Loucy (cell line): ENCODE measurements around the gene ASXL1.
"Not testable (repeated sequence)": the region's sequence is repeated elsewhere in the genome, so short reads cannot be mapped to it uniquely, and the experiment has no call there.

ENCODE experiments used
- H2AFZ ChIP-seq: fragments of 200-600 bp; sonication (generic); 2 replicates; pipeline ENCODE4 v1.6.0; 2016; ENCODE audit warnings: antibody characterized with exemption, mild to moderate bottlenecking, low read length, moderate library complexity
- H3F3A ChIP-seq: fragments of 200-600 bp; 2 replicates; pipeline ENCODE4 v1.6.0; 2016; ENCODE audit warnings: antibody characterized with exemption, low read depth, mild to moderate bottlenecking
- H3K27me3 ChIP-seq: fragments of 200-600 bp; sonication (generic); 2 replicates; pipeline ENCODE4 v1.6.1; 2014; ENCODE audit warnings: low read length, mild to moderate bottlenecking; ENCODE audit not compliant: insufficient read depth, poor library complexity, severe bottlenecking
- H3K36me3 ChIP-seq: fragments of 200-600 bp; sonication (generic); 2 replicates; pipeline ENCODE4 v1.6.1; 2016; ENCODE audit warnings: low read length; ENCODE audit not compliant: insufficient read depth
- H3K4me1 ChIP-seq: fragments of 200-600 bp; sonication (generic); 2 replicates; pipeline ENCODE4 v1.5.1; 2014; ENCODE audit warnings: low read length, mild to moderate bottlenecking; ENCODE audit not compliant: insufficient read depth, poor library complexity, severe bottlenecking
- H3K4me2 ChIP-seq: fragments of 200-600 bp; sonication (generic); 2 replicates; pipeline ENCODE4 v1.6.0; 2014; ENCODE audit warnings: antibody characterized with exemption, low read length, low read depth, mild to moderate bottlenecking; ENCODE audit not compliant: poor library complexity, severe bottlenecking
- H3K4me3 ChIP-seq: fragments of 200-600 bp; sonication (generic); 2 replicates; pipeline ENCODE4 v1.5.1; 2014; ENCODE audit warnings: low read length, mild to moderate bottlenecking, mixed read lengths; ENCODE audit not compliant: poor library complexity, severe bottlenecking
- H3K79me2 ChIP-seq: fragments of 200-600 bp; sonication (generic); 2 replicates; pipeline ENCODE4 v1.6.1; 2014; ENCODE audit warnings: low read length; ENCODE audit not compliant: insufficient read depth
- H3K9ac ChIP-seq: fragments of 200-600 bp; sonication (generic); 2 replicates; pipeline ENCODE4 v1.6.0; 2014; ENCODE audit warnings: mild to moderate bottlenecking, low read depth, low read length, moderate library complexity; ENCODE audit not compliant: poor library complexity, severe bottlenecking
- H3K9me2 ChIP-seq: fragments of 200-600 bp; sonication (generic); replicated peaks from 2 replicates; pipeline ENCODE4 v1.6.1; 2016; ENCODE audit warnings: low read depth, low read length, mixed read lengths
- H3K9me3 ChIP-seq: fragments of 200-600 bp; sonication (generic); 2 replicates; pipeline ENCODE4 v1.6.1; 2014; ENCODE audit warnings: mild to moderate bottlenecking, antibody characterized with exemption, low read length, low read depth; ENCODE audit not compliant: insufficient read depth
- H4K20me1 ChIP-seq: fragments of 200-600 bp; sonication (generic); 2 replicates; pipeline ENCODE4 v1.6.0; 2014; ENCODE audit warnings: antibody characterized with exemption, low read length, mild to moderate bottlenecking; ENCODE audit not compliant: insufficient read depth, poor library complexity, severe bottlenecking
- EZH2phosphoT487 ChIP-seq: fragments of 200-600 bp; IDR thresholded peaks from 2 replicates; pipeline ENCODE4 v1.6.1; 2018; ENCODE audit warnings: antibody characterized with exemption, mild to moderate bottlenecking, moderate library complexity, borderline replicate concordance
- TF ChIP-seq, protein P1 (sequence below): fragments of 200-600 bp; sonication (generic); conservative IDR thresholded peaks from 2 replicates; pipeline ENCODE4 v1.5.1; 2014; ENCODE audit warnings: mild to moderate bottlenecking, antibody characterized with exemption, low read length

Gene ASXL1

GRCh38 chr20:32337937-32338661 lies 20.0 kb upstream of the ASXL1 start:
- H3F3A ChIP-seq, result no peaks in the 10 kb centered on the region
- no peak overlapping the region for H3K9ac ChIP-seq
- no peaks in the 10 kb centered on the region for H3K79me2 ChIP-seq
- no peaks in the 10 kb centered on the region for H3K36me3 ChIP-seq
- no peaks in the 10 kb centered on the region for H4K20me1 ChIP-seq
- no peaks in the 10 kb centered on the region for H3K9me2 ChIP-seq
- no peak for TF ChIP-seq EZH2phosphoT487
- TF ChIP-seq, protein P1, sequence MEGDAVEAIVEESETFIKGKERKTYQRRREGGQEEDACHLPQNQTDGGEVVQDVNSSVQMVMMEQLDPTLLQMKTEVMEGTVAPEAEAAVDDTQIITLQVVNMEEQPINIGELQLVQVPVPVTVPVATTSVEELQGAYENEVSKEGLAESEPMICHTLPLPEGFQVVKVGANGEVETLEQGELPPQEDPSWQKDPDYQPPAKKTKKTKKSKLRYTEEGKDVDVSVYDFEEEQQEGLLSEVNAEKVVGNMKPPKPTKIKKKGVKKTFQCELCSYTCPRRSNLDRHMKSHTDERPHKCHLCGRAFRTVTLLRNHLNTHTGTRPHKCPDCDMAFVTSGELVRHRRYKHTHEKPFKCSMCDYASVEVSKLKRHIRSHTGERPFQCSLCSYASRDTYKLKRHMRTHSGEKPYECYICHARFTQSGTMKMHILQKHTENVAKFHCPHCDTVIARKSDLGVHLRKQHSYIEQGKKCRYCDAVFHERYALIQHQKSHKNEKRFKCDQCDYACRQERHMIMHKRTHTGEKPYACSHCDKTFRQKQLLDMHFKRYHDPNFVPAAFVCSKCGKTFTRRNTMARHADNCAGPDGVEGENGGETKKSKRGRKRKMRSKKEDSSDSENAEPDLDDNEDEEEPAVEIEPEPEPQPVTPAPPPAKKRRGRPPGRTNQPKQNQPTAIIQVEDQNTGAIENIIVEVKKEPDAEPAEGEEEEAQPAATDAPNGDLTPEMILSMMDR, result no peak
- no peaks in the 10 kb centered on the region for H3K9me3 ChIP-seq
- H2AFZ ChIP-seq, result no peak overlapping the region
- H3K4me1 ChIP-seq, result peaks cover 4% of the 10 kb centered on the region
- no peak overlapping the region for H3K4me2 ChIP-seq
- H3K4me3 ChIP-seq, result no peak overlapping the region
- H3K27me3 ChIP-seq, result no peaks in the 10 kb centered on the region

- Histone ChIP-seq H3K4me2 (no peak overlapping the region), H3K4me3 (no peak overlapping the region), H3K9me3 (no peaks in the 10 kb centered on the region), H3K27me3 (no peaks in the 10 kb centered on the region), H4K20me1 (no peaks in the 10 kb centered on the region), H3K4me1 (peaks cover 4% of the 10 kb centered on the region), H3F3A (no peaks in the 10 kb centered on the region), H3K9ac (no peak overlapping the region), H2AFZ (no peak overlapping the region), H3K79me2 (no peaks in the 10 kb centered on the region), H3K36me3 (no peaks in the 10 kb centered on the region), H3K9me2 (no peaks in the 10 kb centered on the region)
- TF ChIP-seq, protein P1, result no peak
- TF ChIP-seq EZH2phosphoT487, result no peak
Measured at GRCh38 chr20:32338665-32339064, 19.5 kb upstream of the ASXL1 start.

DNA sequence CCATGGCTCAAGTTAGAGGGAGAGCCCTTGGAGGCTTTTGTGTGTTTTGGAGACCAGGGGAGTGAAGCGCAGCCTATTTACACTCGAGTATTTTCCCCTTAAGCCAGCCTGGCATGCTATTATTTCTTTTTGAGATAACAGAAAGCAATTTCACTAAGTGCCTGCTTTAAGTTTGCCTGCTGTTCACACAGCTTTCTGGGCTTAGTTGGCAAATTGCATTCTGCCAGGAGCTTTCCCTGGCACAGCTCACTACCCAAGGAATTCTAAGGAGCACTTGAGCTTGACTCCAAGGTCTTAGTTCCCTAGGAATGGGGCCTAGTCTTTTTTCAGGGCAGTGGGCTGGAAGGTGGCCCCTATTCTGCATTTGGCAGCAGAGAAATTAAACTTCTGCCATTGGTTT lies 19.0 kb upstream of the ASXL1 start:
- Histone ChIP-seq H3K27me3 (no peaks in the 10 kb centered on the region), H3K9me3 (no peaks in the 10 kb centered on the region), H3K9me2 (no peaks in the 10 kb centered on the region), H3K4me2 (no peak overlapping the region), H3F3A (no peaks in the 10 kb centered on the region), H3K9ac (no peak overlapping the region), H3K4me3 (no peak overlapping the region), H3K36me3 (no peaks in the 10 kb centered on the region), H4K20me1 (no peaks in the 10 kb centered on the region), H2AFZ (no peak overlapping the region), H3K4me1 (peaks cover 4% of the 10 kb centered on the region), H3K79me2 (no peaks in the 10 kb centered on the region)
- TF ChIP-seq, protein P1, result no peak
- no peak for TF ChIP-seq EZH2phosphoT487

DNA sequence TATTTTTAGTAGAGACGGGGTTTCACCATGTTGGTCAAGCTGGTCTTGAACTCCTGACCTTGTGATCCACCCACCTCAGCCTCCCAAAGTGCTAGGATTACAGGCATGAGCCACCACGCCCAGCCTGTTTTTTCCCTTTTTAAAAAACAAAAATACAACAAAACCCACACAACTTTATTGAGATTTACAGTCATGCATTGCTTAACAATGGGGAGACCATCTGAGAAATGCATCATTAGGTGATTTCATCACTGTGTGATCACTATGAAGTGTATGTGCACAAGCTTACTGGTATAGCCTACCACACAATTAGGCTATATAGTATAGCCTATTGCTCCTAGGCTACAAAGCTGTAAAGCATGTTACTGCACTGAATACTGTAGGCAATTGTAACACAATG lies 17.1 kb upstream of the ASXL1 start:
- H3K9me3 ChIP-seq, H2AFZ ChIP-seq, H3K79me2 ChIP-seq, H3K4me3 ChIP-seq, H3K36me3 ChIP-seq, H3K4me1 ChIP-seq, H4K20me1 ChIP-seq, H3K9ac ChIP-seq, H3K9me2 ChIP-seq, H3F3A ChIP-seq, H3K4me2 ChIP-seq, H3K27me3 ChIP-seq: not testable (repeated sequence)
